GM15510 (cell line): ENCODE measurements around the gene TYMP.

ENCODE experiments used
- POLR2A ChIP-seq: IDR thresholded peaks from 3 replicates; pipeline ENCODE4 v1.6.1; 2011; ENCODE audit warnings: borderline replicate concordance; ENCODE audit not compliant: insufficient read length; ENCODE audit errors: extremely low read depth

The TYMP gene

GRCh38 chr22:50513175-50513574 lies 16.6 kb downstream of the TYMP start:
- no peak for TF ChIP-seq POLR2A

- TF ChIP-seq POLR2A: no peak
These were observed 20.9 kb downstream of the TYMP start for GRCh38 chr22:50508897-50509296.

GRCh38 chr22:50507991-50508884 lies 21.6 kb downstream of the TYMP start, which contains the start of gene NCAPH2:
Gene NCAPH2, plus strand, starts transcription at chr22:50508224. Its CDS starts 114 bp downstream, at chr22:50508338.
- peak; percentile 88 for TF ChIP-seq POLR2A

- TF ChIP-seq POLR2A: peak; percentile 72
These were observed 22.3 kb downstream of the TYMP start, which contains the start of gene LMF2 for GRCh38 chr22:50507421-50507990. Gene LMF2, minus strand, starts transcription at chr22:50507702. Its CDS starts 27 bp downstream, at chr22:50507675.

- no peak for TF ChIP-seq POLR2A
These were observed 23.0 kb downstream of the TYMP start for GRCh38 chr22:50506611-50507420.

GRCh38 chr22:50505776-50506610 lies 23.8 kb downstream of the TYMP start:
- no peak for TF ChIP-seq POLR2A

- TF ChIP-seq POLR2A: no peak
These were observed 24.5 kb downstream of the TYMP start for GRCh38 chr22:50505276-50505775.

GRCh38 chr22:50504369-50505211 lies 25.2 kb downstream of the TYMP start:
- no peak for TF ChIP-seq POLR2A

- TF ChIP-seq POLR2A: no peak
These were observed 26.2 kb downstream of the TYMP start for GRCh38 chr22:50503475-50504145.

GRCh38 chr22:50502628-50503474 lies 27.0 kb downstream of the TYMP start:
- TF ChIP-seq POLR2A: no peak

- no peak for TF ChIP-seq POLR2A
These were observed 27.7 kb downstream of the TYMP start for GRCh38 chr22:50502096-50502495.

- TF ChIP-seq POLR2A: no peak
These were observed 29.4 kb downstream of the TYMP start for GRCh38 chr22:50500452-50500851.
